Measurements from ENCODE around the gene TFR2.
"Not testable (repeated sequence)": the region's sequence is repeated elsewhere in the genome, so short reads cannot be mapped to it uniquely, and the experiment has no call there.

- not testable (repeated sequence) for TF ChIP-seq POLR2AphosphoS5 (IDR thresholded peaks at IDR 0.05; ENCODE audit: insufficient read depth in 1 of 2, low read depth in 1 of 2); CTCF (IDR thresholded peaks at IDR 0.05); POLR2A (IDR thresholded peaks at IDR 0.05)
Observed at GRCh38 chr7:100662194-100662776, 20.9 kb upstream of the TFR2 start.
